MM.1S (cell line): ENCODE results near the gene CCL3.
"Not testable (repeated sequence)": the region's sequence is repeated elsewhere in the genome, so short reads cannot be mapped to it uniquely, and the experiment has no call there.

ENCODE experiments used
- DNase-seq: peaks from one replicate; pipeline ENCODE4 v3.0.0-alpha.2; 2015
- H2AFZ ChIP-seq: fragments of 300-600 bp; sonication (generic); 2 replicates; pipeline ENCODE4 v1.6.0; 2016; ENCODE audit warnings: antibody characterized with exemption, low read length
- H3F3A ChIP-seq: fragments of 300-600 bp; sonication (generic); 2 replicates; pipeline ENCODE4 v1.6.1; 2016; ENCODE audit warnings: mild to moderate bottlenecking, antibody characterized with exemption, low read length, moderate library complexity, mixed read lengths; ENCODE audit not compliant: insufficient read depth
- H3K27ac ChIP-seq: fragments of 300-600 bp; sonication (generic); 2 replicates; pipeline ENCODE4 v1.5.1; 2016; ENCODE audit warnings: mild to moderate bottlenecking, low read length
- H3K27me3 ChIP-seq: fragments of 300-600 bp; sonication (generic); replicated peaks from 2 replicates; pipeline ENCODE4 v1.6.0; 2016; ENCODE audit warnings: low read length; ENCODE audit not compliant: insufficient read depth
- H3K36me3 ChIP-seq: fragments of 300-600 bp; sonication (generic); replicated peaks from 2 replicates; pipeline ENCODE4 v1.6.1; 2016; ENCODE audit warnings: mild to moderate bottlenecking, low read length, mixed read lengths; ENCODE audit not compliant: insufficient read depth
- H3K4me1 ChIP-seq: fragments of 300-600 bp; sonication (generic); 2 replicates; pipeline ENCODE4 v1.6.1; 2016; ENCODE audit warnings: low read length, mixed read lengths
- H3K4me2 ChIP-seq: fragments of 300-600 bp; sonication (generic); 2 replicates; pipeline ENCODE4 v1.6.0; 2016; ENCODE audit warnings: low read depth, low read length
- H3K4me3 ChIP-seq: fragments of 300-600 bp; sonication (generic); 2 replicates; pipeline ENCODE4 v1.5.1; 2016; ENCODE audit warnings: low read length, mixed read lengths
- H3K79me2 ChIP-seq: fragments of 300-600 bp; sonication (generic); 2 replicates; pipeline ENCODE4 v1.6.1; 2016; ENCODE audit warnings: mixed run types, low read length, mixed read lengths
- H3K9ac ChIP-seq: fragments of 300-600 bp; sonication (generic); 2 replicates; pipeline ENCODE4 v1.6.1; 2016; ENCODE audit warnings: low read length, mixed read lengths
- H3K9me2 ChIP-seq: fragments of 300-600 bp; sonication (generic); replicated peaks from 2 replicates; pipeline ENCODE4 v1.6.1; 2016; ENCODE audit warnings: mild to moderate bottlenecking, low read length, mixed read lengths; ENCODE audit not compliant: insufficient read depth
- H3K9me3 ChIP-seq: fragments of 300-600 bp; sonication (generic); replicated peaks from 2 replicates; pipeline ENCODE4 v1.6.1; 2016; ENCODE audit warnings: mild to moderate bottlenecking, low read length, mixed read lengths; ENCODE audit not compliant: insufficient read depth
- H4K20me1 ChIP-seq: fragments of 300-600 bp; sonication (generic); 2 replicates; pipeline ENCODE4 v1.6.1; 2016; ENCODE audit warnings: mild to moderate bottlenecking, low read length, moderate library complexity, mixed read lengths; ENCODE audit not compliant: insufficient read depth
- EZH2 ChIP-seq: fragments of 300-600 bp; sonication (generic); optimal IDR thresholded peaks from 2 replicates; pipeline ENCODE3; 2017; ENCODE audit warnings: low read depth, mild to moderate bottlenecking, antibody characterized with exemption, low read length, mixed read lengths
- EZH2phosphoT487 ChIP-seq: fragments of 300-600 bp; sonication (generic); IDR thresholded peaks from 2 replicates; pipeline ENCODE4 v1.6.1; 2018; ENCODE audit warnings: antibody characterized with exemption, low read length
- TF ChIP-seq, protein P1 (sequence below): fragments of 300-600 bp; sonication (generic); IDR thresholded peaks from 2 replicates; pipeline ENCODE4 v1.5.1; 2016; ENCODE audit warnings: antibody characterized with exemption, low read length, mixed read lengths

CCL3 gene

DNA sequence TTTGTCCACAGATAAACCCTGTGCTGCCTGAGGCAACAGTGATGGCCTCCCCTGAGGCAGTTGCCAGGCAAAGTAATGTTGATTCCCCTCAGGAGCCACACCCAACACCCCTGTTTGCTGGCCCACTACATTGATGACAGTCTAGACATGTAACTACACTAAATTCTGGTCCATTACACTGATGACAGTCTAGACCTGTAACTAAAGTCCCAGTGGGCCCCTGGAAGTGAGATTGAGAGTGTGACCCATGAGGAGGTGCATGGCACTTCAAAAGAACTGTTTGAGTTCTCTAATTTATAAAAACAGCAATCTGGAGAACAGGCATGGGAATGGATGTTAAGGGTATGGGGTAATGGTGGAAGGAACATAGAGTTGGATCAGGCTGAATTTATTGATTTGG lies 22.6 kb upstream of the CCL3 start:
- Histone ChIP-seq H3K9ac (no peak overlapping the region), H3K9me3 (no peaks in the 10 kb centered on the region), H3K4me2 (no peak overlapping the region), H3F3A (no peaks in the 10 kb centered on the region), H3K4me3 (no peak overlapping the region), H3K79me2 (no peaks in the 10 kb centered on the region), H3K27ac (no peak overlapping the region), H3K9me2 (no peaks in the 10 kb centered on the region), H3K4me1 (peaks cover 7% of the 10 kb centered on the region), H4K20me1 (no peaks in the 10 kb centered on the region), H3K27me3 (no peaks in the 10 kb centered on the region), H2AFZ (no peak overlapping the region), H3K36me3 (no peaks in the 10 kb centered on the region)
- TF ChIP-seq, protein P1, sequence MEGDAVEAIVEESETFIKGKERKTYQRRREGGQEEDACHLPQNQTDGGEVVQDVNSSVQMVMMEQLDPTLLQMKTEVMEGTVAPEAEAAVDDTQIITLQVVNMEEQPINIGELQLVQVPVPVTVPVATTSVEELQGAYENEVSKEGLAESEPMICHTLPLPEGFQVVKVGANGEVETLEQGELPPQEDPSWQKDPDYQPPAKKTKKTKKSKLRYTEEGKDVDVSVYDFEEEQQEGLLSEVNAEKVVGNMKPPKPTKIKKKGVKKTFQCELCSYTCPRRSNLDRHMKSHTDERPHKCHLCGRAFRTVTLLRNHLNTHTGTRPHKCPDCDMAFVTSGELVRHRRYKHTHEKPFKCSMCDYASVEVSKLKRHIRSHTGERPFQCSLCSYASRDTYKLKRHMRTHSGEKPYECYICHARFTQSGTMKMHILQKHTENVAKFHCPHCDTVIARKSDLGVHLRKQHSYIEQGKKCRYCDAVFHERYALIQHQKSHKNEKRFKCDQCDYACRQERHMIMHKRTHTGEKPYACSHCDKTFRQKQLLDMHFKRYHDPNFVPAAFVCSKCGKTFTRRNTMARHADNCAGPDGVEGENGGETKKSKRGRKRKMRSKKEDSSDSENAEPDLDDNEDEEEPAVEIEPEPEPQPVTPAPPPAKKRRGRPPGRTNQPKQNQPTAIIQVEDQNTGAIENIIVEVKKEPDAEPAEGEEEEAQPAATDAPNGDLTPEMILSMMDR, result no peak
- no peak for TF ChIP-seq EZH2
- no peak for TF ChIP-seq EZH2phosphoT487
- DNase-seq, result peak; percentile 5

DNA sequence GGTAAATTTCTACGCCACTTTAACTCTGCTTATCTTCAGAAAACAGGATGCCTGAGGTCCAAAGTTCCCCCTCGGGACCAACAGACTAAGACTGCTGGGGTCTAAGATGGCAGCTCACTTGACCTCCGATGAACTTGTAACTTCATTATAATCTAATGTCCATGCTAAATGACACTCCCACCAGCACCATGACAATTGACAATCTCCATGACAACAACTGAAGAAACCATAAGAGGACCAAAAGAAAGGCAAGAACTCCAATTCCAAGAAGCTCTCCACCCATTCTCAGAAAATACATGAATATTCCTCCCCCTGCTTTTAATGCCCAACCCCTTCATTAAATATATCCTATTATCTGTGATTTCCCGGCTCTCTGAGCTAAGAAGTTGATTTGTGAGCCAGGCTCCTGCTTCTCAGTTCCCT lies 21.1 kb upstream of the CCL3 start:
- Histone ChIP-seq H4K20me1 (no peaks in the 10 kb centered on the region), H3K4me1 (no peaks in the 10 kb centered on the region), H3K9me2 (no peaks in the 10 kb centered on the region), H2AFZ (no peak overlapping the region), H3K27ac (no peak overlapping the region), H3K4me3 (no peak overlapping the region), H3K4me2 (no peak overlapping the region), H3K9ac (no peak overlapping the region), H3K27me3 (no peaks in the 10 kb centered on the region), H3K79me2 (no peaks in the 10 kb centered on the region), H3K36me3 (no peaks in the 10 kb centered on the region), H3K9me3 (no peaks in the 10 kb centered on the region), H3F3A (no peaks in the 10 kb centered on the region)
- no peak for DNase-seq
- no peak for TF ChIP-seq EZH2
- TF ChIP-seq, protein P1, result no peak
- TF ChIP-seq EZH2phosphoT487, result no peak

DNA sequence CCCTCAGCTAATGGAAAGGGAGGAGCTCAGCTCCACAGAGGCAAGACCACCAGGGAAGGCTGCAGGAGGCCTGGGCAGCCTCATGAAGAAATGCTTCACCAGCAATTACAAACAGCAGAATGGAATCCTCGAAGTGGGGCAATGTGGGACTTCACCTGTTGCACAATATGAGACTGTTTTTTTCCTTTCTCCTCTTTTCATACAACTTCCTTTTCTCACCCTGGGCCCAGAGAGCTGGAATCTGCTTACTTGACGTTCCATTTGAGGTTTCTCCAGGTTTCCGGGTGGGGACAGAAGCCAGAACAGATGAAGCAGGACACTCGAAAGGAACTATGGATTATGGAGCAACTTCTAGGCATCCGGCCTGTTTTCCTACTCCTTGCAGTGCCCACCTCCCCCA lies 18.3 kb upstream of the CCL3 start:
- DNase-seq, result not testable (repeated sequence)

DNA sequence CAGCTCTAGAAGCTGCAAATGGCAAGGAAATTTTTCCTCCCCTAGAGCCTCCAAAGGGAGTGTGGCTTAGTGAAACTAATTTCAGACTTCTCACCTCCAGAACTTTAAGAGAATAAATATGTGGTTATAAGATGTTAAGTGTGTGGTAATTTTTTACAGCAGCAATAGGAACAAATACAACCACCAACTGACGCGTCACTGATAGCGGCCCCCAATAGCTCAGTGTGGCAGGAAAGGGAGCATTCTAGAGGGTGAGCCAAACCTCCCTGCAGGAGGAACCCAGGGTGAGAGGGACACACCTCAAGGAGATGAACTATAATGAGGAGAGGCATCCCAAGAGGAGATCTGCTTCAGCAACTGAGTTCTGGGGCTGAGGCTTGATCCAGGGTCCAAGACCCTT lies 17.7 kb upstream of the CCL3 start:
- no peaks in the 10 kb centered on the region for H3K36me3 ChIP-seq
- TF ChIP-seq EZH2phosphoT487 (no peak), EZH2 (no peak)
- TF ChIP-seq, protein P1, result no peak
- no peaks in the 10 kb centered on the region for H3K9me2 ChIP-seq
- no peak overlapping the region for H3K9ac ChIP-seq
- no peaks in the 10 kb centered on the region for H4K20me1 ChIP-seq
- H3K4me3 ChIP-seq, result no peak overlapping the region
- peaks cover 10% of the 10 kb centered on the region for H3F3A ChIP-seq
- no peak overlapping the region for H3K27ac ChIP-seq
- H2AFZ ChIP-seq, result no peak overlapping the region
- no peaks in the 10 kb centered on the region for H3K9me3 ChIP-seq
- no peaks in the 10 kb centered on the region for H3K79me2 ChIP-seq
- no peaks in the 10 kb centered on the region for H3K27me3 ChIP-seq
- peaks cover 18% of the 10 kb centered on the region for H3K4me1 ChIP-seq
- DNase-seq, result no peak
- no peak overlapping the region for H3K4me2 ChIP-seq

More for the DNA sequence above, 18.3 kb upstream of the CCL3 start:
- not testable (repeated sequence) for H3K27me3 ChIP-seq, H3K9ac ChIP-seq, H3K9me3 ChIP-seq, H3K79me2 ChIP-seq, H3K4me3 ChIP-seq, H4K20me1 ChIP-seq, H3K9me2 ChIP-seq, H3K36me3 ChIP-seq, H3F3A ChIP-seq, H2AFZ ChIP-seq, H3K27ac ChIP-seq, H3K4me2 ChIP-seq
- peaks cover 12% of the 10 kb centered on the region for H3K4me1 ChIP-seq
